Activated CD8-positive, alpha-beta memory T cell treated with anti-CD3 and anti-CD28 coated beads, Interleukin-2, amount 50 U/mL, for 4 hours (primary cell): ENCODE results near the gene LRCH4.

ENCODE experiments used
- DNase-seq: peaks from one replicate; pipeline ENCODE4 v3.0.0-alpha.2; 2020

LRCH4 gene

DNA sequence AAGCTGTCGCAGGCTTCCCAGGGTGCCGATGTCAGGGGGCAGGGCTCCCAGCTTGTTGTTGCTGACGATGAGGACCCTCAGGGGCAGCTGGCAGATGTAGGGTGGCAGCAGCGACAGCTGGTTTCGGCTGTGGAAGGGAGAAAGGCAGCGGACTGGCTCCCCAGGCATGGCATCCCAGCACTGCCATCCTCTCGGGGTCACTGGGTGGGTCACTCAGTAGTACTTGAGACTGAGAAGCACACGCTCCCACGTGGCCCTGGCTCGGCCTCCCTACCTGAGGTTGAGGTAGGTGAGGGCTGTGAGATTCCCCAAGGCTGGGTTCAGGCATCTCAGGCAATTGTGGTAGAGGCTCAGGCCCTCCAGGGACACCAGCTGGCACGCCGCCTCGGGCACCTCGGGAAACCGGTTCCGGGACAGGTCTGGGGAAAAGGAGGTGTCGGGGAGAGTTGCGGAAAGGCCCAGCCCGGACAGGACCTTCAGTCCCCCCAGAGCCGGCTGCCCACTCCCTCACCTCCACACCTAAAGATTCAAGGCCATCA is 3.8 kb downstream of the LRCH4 start:
- no peak for DNase-seq

DNA sequence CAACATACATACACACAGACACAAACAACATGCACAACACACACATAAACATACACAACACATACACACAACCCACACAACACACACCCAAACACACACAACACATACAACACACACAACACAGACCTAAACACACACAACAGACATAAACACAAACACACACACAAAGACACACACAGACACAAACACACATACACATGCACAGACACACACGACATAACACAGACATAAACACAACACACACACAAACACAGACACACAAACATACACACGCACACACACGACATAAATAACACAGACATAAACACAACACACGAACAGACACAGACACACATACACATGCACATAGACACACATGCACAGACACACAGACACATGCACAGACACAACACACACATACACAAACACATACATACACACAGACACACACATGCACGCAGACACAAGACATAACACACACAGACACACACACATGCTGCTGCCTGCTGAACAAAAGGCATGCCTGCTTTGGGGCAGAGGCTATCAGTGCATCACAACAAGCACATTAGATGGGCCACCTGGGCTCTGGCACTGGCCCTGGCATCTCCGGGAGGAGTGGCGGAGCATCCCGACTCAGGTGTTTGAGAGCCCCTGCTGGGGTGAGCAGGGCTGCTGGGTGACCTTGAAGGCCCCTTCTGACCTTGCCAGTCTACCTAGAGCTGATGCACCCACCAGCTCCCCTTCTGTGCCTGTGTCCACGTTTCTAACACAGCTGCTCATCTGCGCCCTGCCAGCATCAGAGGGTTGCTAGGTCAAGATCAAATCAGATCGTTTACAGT is 5.3 kb downstream of the LRCH4 start:
- DNase-seq = no peak

DNA sequence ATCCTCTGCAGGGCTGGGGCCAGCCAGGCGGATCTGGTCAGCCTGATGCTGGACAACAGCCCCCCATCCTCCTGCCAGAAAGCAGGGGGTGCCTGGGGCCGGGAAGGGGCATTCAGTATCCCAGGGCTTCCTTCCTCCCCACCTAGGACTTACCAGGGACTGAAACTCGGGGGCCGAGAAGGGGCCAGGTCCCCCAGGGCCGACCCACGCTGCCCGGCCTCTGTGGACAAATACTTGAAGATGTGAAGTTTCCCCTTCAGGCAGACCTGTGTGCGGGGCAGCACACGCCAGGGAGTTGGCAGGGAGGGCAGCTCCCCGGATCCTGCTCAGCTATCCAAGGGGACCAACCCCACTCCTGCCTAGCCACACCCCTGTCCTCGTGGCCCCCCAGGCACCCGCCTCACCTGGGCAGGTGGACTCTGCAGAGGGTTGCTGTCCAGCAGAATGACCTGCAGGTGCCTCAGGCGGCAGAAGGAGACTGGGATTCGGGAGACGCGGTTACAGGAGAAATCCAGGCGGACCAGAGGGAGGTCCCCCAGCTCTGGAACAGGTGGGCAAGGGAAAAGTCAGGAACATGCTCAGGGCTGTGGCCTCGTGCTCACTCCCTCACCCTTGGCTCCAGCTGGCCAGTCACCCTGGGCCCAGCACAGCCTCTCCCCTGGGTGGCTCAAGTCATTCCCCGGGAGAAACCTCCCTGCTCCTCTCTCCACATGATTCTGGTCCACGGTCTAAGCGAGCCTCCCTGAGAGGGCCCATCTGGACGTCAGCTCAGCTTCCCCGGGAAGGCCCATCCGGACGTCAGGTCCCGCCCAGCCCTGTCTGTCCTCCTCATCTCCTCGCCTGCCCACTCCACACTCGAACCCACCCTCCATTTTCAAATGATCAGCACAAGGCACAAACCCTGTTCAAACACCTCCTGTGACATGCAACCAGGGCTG is 7.4 kb downstream of the LRCH4 start:
- no peak for DNase-seq

GRCh38 chr7:100577507-100577906 is 8.4 kb downstream of the LRCH4 start:
- DNase-seq = no peak

- no peak for DNase-seq
Observed at GRCh38 chr7:100577103-100577502, 8.8 kb downstream of the LRCH4 start.

DNA sequence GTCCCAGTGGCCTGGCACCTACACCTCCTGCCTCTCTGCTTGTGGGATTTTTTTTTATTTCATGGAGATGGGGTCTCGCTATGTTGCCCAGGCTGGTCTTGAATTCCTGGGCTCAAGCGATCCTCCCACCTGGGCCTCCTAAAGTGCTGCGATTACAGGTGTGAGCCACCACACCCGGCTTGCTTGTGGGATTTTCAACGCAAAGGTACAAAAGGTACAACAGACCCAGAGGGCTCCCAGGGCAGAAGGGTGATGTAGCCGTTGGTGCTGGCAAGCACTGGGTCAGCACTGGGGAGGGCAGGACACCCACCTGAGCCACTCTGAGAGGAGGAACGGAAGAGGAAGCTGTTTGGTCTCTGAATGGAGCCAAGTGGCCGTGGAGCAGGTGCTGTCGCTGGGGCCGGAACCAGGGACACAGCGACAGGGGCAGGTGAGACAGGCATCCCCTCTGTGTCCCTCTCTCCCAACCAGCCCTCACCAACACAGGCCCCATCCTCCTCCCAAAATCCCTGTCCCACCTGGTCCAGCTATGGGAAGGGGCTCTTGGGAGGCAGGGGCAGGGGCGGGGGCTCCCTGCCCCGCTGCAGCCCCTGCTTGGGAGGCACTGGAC is 9.4 kb downstream of the LRCH4 start:
- DNase-seq = no peak

GRCh38 chr7:100575746-100576383 is 10.1 kb downstream of the LRCH4 start:
- DNase-seq = no peak

- no peak for DNase-seq
Observed at GRCh38 chr7:100575206-100575631, 10.7 kb downstream of the LRCH4 start.

GRCh38 chr7:100574362-100575205 is 11.3 kb downstream of the LRCH4 start:
- DNase-seq = no peak

- DNase-seq = no peak
Observed at GRCh38 chr7:100573691-100574361, 12.1 kb downstream of the LRCH4 start, which contains the start of gene SAP25. SAP25 (minus strand) TSS chr7:100573900; CDS start chr7:100573742, 158 bp downstream.

- DNase-seq = no peak
Observed at GRCh38 chr7:100572949-100573675, 12.8 kb downstream of the LRCH4 start.

DNA sequence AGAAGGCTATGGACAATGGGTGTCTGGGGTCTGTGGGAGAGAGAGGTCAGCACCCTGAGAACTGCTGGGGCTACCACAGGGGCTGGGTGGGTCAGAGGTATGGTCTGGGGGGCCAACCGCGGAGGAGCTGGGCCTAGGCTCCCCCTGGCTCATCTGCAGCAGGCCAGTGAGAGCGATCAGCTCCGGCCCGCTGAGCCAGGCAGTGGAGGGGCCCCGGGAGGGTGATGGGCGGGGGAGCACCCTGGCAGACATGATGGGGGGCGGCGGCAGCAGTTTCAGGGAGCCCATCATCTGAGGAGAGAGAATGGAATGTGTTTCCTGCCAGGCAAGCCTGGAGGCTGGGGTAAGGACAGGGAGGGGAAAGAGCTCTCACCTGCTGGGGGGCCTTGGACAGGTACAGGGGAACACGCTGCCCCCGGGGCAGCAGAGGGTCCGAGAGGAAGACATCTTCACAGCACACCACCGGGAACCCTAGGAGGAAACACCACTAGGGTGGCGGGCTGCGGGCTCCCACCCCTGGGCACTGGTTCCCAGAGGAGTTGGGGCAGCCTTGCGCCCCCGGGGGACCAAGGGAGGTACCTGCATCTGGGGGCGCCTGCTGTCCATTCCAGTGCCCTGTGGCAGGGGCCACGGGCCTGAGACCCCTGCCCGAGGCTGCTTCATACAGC is 13.5 kb downstream of the LRCH4 start:
- no peak for DNase-seq

- no peak for DNase-seq
Observed at GRCh38 chr7:100571829-100572116, 14.2 kb downstream of the LRCH4 start.

- DNase-seq = no peak
Observed at GRCh38 chr7:100570954-100571828, 14.7 kb downstream of the LRCH4 start.

DNA sequence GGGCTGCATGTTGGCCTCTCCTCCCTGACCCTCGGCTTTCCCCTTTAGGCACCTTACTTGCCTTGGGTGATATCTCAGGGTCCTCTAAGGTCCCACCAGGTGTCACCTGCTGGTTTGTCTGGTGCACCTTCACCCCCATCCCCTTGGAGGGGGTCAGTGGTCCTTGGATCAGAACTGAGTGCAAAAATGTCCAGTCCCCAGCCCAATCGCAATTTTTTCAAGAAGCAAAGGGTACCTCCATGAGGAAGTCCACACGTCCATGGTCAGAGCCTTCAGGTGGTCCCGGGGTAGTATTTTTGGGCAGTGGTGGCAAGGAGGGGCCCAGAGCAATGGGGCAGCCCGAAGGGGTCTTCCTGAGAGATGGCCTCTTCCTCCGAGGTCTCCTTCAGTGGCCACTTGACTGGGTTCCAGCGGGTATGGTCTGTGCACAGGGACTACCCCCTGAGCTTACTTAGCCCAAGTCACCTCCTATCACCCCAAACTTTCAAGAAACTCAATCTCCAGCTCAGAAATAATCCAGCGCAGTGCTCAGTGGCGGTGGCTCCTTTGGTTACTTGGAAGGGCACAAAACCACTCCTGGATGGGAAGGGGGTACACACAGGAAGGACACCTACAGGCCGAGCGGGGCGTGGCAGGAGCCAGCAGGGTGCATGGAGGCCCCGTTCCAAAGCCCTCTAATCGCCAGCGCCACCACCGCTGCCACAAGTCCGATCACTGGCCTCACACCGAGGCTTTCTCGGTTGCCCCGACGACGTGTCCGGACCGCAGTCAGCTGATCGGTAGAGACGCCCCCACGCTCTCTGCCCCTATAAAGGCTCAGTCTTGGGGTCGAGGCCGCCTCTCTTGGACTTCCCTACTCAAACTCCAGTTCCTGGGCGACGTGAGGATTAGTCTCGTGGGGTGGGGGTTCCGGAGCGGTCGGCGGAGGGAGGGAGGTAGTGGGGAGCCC is 16.8 kb downstream of the LRCH4 start:
- DNase-seq = peak; percentile 49

DNA sequence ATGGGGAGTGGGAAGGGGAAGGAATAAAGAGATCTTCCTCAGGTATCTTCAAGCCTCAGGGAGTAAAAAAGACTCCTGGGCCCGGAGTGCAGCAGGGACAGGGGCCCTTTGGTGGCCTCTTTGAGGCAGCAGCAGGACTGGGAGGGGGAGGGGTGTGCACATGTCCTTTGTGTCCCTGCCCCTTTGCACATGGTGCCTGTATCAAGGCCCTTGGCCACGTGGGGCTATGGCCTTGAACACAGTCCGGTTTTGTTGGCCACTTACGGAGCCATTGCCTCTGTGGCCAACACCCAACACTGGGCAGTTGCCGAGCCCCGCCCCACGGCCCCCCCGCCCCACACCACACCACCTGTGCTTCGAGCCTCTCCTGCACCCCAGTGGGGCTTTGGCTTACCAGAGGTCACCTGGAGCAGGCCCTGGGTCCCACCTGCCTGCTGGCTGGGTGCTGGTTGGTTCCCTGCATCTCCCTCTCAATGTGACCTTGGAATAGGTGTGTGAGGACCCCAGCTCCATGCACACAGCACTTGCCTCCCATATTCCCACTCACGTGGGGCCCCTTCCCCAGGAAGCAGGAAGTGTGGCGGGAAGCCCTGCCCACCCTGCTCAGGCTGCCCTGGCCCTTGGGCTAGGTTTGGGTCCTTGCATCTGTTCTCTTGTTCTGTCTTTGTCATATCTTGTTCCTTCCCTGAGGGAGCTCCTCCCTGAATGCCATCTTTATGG is 17.6 kb downstream of the LRCH4 start:
- DNase-seq = no peak

DNA sequence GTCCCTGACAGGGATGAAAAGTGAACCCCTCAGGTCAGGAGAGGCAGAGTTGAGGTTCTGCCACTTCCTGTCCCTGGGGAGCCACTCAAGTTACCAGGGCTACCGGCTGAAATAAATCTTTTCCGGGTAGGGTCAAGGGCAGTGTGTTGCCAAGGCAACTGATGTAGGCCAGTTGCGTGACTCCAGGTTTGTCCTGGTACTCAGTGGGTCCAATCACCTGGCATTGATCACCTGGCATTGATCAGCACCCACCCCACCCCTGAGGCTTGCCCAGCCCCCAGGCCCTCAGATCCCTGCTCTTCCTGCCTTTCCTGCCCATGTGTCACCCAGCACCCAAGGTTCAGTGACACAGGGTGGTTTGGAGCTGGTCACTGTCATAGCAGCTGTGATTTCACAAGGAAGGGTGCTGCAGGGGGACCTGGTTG is 18.2 kb downstream of the LRCH4 start:
- DNase-seq = no peak
